ENCODE results near the gene LAMA1. TPM values are rescaled to one million over a fixed set of nuclear protein-coding genes. Genes with fewer than 3 reads are reported as not detected.

The LAMA1 gene
- total and polyA plus RNA-seq, 2 of the 8 experiments (the other 6 are each of a cell fraction or from before 2014, with no cell fraction given): 30.4 to 48.7 TPM

DNA sequence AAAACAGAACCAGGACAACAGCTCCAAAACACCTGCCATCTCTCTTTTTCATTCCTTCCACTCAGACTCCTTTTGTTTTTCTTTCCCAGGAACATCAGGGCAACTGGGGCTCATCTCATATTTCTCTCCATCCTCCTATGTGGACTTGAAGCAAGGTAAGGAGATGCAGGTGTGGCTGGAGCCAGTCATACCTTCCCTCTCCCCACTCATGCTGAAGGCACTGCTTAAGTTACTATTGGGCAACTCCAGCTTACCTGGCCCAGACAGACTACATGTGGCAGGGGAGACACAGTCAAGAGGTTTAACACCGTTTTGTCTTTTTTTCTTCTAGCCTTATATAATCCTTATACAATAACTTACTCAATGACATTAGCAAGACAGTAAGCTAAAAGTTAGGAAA, 38.4 kb downstream of the LAMA1 start:
- no peak overlapping the region for H3K14ac ChIP-seq (ENCODE audit: insufficient read length)
- H4K8ac ChIP-seq (ENCODE audit: extremely low read depth, insufficient read depth, low read length): no peak overlapping the region
- no peak overlapping the region for H3K23ac ChIP-seq (ENCODE audit: insufficient read length)
- H3K56ac ChIP-seq (replicated peaks; ENCODE audit: insufficient read length, low read depth, low read length): no peak overlapping the region
- H2BK12ac ChIP-seq (ENCODE audit: low read depth, low read length): no peak overlapping the region
- FAIRE-seq (no peak), DNase-seq (ENCODE audit: low read depth in 1 of 2, low spot score in 2 of 2) (no peak)
- no peak overlapping the region for H3K4me2 ChIP-seq (ENCODE audit: insufficient read depth in 1 of 2, low read depth in 2 of 2, low read length in 2 of 2)
- no peaks in the 10 kb centered on the region for H3K79me1 ChIP-seq (ENCODE audit: low read depth, low read length)
- no peak overlapping the region for H3K9ac ChIP-seq (replicated peaks in 1 of 4; ENCODE audit: extremely low read depth in 1 of 4, low read depth in 3 of 4, low read length in 3 of 4)
- WGBS, 2 experiments (ENCODE audit: extremely low coverage in 1 of 2, insufficient coverage in 1 of 2, insufficient read length in 1 of 2, insufficient replicate concordance in 2 of 2, low coverage in 1 of 2, low lambda C conversion rate in 2 of 2, missing lambda C conversion rate in 1 of 2): 80% methylated on average over 1 of the region's 1 CpG; no CpG with 5 or more reads in 1 of the 2 experiments
- H2AK5ac ChIP-seq (ENCODE audit: low read depth, low read length): no peak overlapping the region
- H3K18ac ChIP-seq (ENCODE audit: extremely low read depth, low read length): no peak overlapping the region
- no peaks in the 10 kb centered on the region for H4K20me1 ChIP-seq (replicated peaks in 1 of 2; ENCODE audit: control insufficient read depth in 1 of 2, insufficient read depth in 2 of 2, low read length in 2 of 2)
- no peaks in the 10 kb centered on the region for H3K9me3 ChIP-seq (ENCODE audit: insufficient read depth in 2 of 2, low read depth in 1 of 2, low read length in 1 of 2)
- H3K4me1 ChIP-seq (replicated peaks in 1 of 4; ENCODE audit: control insufficient read depth in 3 of 4, insufficient read depth in 4 of 4, low read length in 3 of 4): no peaks in the 10 kb centered on the region
- ChIA-PET CTCF (ENCODE audit: partially characterized antibody) (no interaction called here), POLR2A (ENCODE audit: partially characterized antibody) (no interaction called here)
- H3K79me2 ChIP-seq (ENCODE audit: control insufficient read depth in 1 of 2, insufficient read depth in 2 of 2, low read length in 2 of 2): no peaks in the 10 kb centered on the region
- no peak overlapping the region for H4K91ac ChIP-seq (replicated peaks; ENCODE audit: insufficient read length, low read length)
- H3K27ac ChIP-seq (ENCODE audit: low read depth, low read length): no peak overlapping the region
- no peak overlapping the region for H2BK20ac ChIP-seq (ENCODE audit: low read length)
- no peak overlapping the region for H4K5ac ChIP-seq (ENCODE audit: insufficient read length, low read depth, low read length)
- no peak overlapping the region for H2BK5ac ChIP-seq (ENCODE audit: low read depth, low read length)
- no peaks in the 10 kb centered on the region for H3K27me3 ChIP-seq (replicated peaks in 1 of 4; ENCODE audit: control insufficient read depth in 3 of 4, extremely low read depth in 1 of 4, insufficient read depth in 3 of 4, low read length in 3 of 4)
- H3K4me3 ChIP-seq (ENCODE audit: extremely low read depth in 1 of 4, insufficient read depth in 2 of 4, low read depth in 3 of 4, low read length in 4 of 4): no peak overlapping the region
- H2BK15ac ChIP-seq (ENCODE audit: low read length): no peak overlapping the region
- no peaks in the 10 kb centered on the region for H3K23me2 ChIP-seq (ENCODE audit: low read depth, low read length)
- no peak overlapping the region for H2AFZ ChIP-seq (ENCODE audit: low read length)
- H3K4ac ChIP-seq (replicated peaks; ENCODE audit: insufficient read length, low read depth, low read length): no peak overlapping the region
- no peak overlapping the region for H2BK120ac ChIP-seq (replicated peaks; ENCODE audit: low read depth, low read length)
- peaks cover 0 to 8% (median 2%) of the 10 kb centered on the region in 4 experiments; a peak in 1 of 8 replicates for H3K36me3 ChIP-seq (ENCODE audit: control insufficient read depth in 2 of 4, insufficient read depth in 4 of 4, low read length in 3 of 4)
- no peak for TF ChIP-seq KDM5A (IDR thresholded peaks at IDR 0.05; ENCODE audit: low read length)
- no peak for TF ChIP-seq TAF1 (IDR thresholded peaks at IDR 0.05; ENCODE audit: low read depth, low read length)
- TF ChIP-seq CREB1 (IDR thresholded peaks at IDR 0.05): no peak
- no peak for TF ChIP-seq BRCA1 (IDR thresholded peaks at IDR 0.05; ENCODE audit: low read depth, low read length)
- no peak for TF ChIP-seq ASH2L (IDR thresholded peaks at IDR 0.05; ENCODE audit: low read length)
- TF ChIP-seq SUZ12 (IDR thresholded peaks at IDR 0.05; ENCODE audit: low read length): no peak
- no peak for TF ChIP-seq TCF12 (IDR thresholded peaks at IDR 0.05; ENCODE audit: low read depth, low read length)
- TF ChIP-seq RFX5 (IDR thresholded peaks at IDR 0.05; ENCODE audit: borderline replicate concordance, low read depth, low read length): no peak
- no peak for TF ChIP-seq NRF1 (IDR thresholded peaks at IDR 0.05; ENCODE audit: low read depth, low read length)
- TF ChIP-seq POLR2A (IDR thresholded peaks at IDR 0.05; ENCODE audit: control extremely low read depth in 1 of 2, low read depth in 2 of 2, low read length in 2 of 2): no peak
- no peak for TF ChIP-seq RXRA (IDR thresholded peaks at IDR 0.05; ENCODE audit: insufficient read depth, low read depth, low read length)
- TF ChIP-seq GABPA (IDR thresholded peaks at IDR 0.05; ENCODE audit: borderline replicate concordance, insufficient read depth, low read length): no peak
- no peak for TF ChIP-seq JUN (IDR thresholded peaks at IDR 0.05; ENCODE audit: low read depth, low read length)
- no peak for TF ChIP-seq POU5F1 (IDR thresholded peaks at IDR 0.05; ENCODE audit: low read depth, low read length)
- TF ChIP-seq NANOG (IDR thresholded peaks at IDR 0.05; ENCODE audit: insufficient read depth, low read depth, low read length, poor library complexity, severe bottlenecking): no peak
- TF ChIP-seq SIX5 (IDR thresholded peaks at IDR 0.05; ENCODE audit: low read depth, low read length): no peak
- no peak for TF ChIP-seq TEAD4 (IDR thresholded peaks at IDR 0.05; ENCODE audit: low read depth, low read length)

Measured in H1 (cell line).